Stomach (tissue), 9 donors: ENCODE results near the gene SET. TPM values are rescaled to one million over a fixed set of nuclear protein-coding genes. Genes with fewer than 3 reads are reported as not detected.

ENCODE experiments used
- DNase-seq, 2 donors: peaks; one replicate each; pipeline versions ENCODE4 v3.0.0 to v3.0.0-alpha.2; 2013 to 2019
- H3K27ac ChIP-seq, 5 donors: fragments of 200-600 bp in 4 of 5; sonication (generic) in 4 of 5; one replicate each; pipeline ENCODE4 v1.5.1; 2013 to 2019; ENCODE audit warnings: mild to moderate bottlenecking in 1 of 5, moderate library complexity in 1 of 5
- H3K27me3 ChIP-seq, 3 donors: fragments of 200-600 bp; sonication (generic); one replicate each; pipeline ENCODE4 v1.5.1; 2017 to 2019; ENCODE audit warnings: mixed run types in 1 of 3
- H3K36me3 ChIP-seq, 4 donors: fragments of 200-600 bp; sonication (generic); 1 replicate in 3 of 4; 2 replicates in 1 of 4; pipeline ENCODE4 v1.5.1; 2016 to 2019
- H3K4me1 ChIP-seq, 4 donors: fragments of 200-600 bp; sonication (generic); one replicate each; pipeline ENCODE4 v1.5.1; 2016 to 2019
- H3K4me3 ChIP-seq, 4 donors: fragments of 200-600 bp; sonication (generic) in 3 of 4; one replicate each; pipeline ENCODE4 v1.5.1; 2016 to 2019; ENCODE audit warnings: mild to moderate bottlenecking in 1 of 4
- H3K9me3 ChIP-seq, 4 donors: fragments of 200-600 bp; sonication (generic); one replicate each; pipeline ENCODE4 v1.5.1; 2016 to 2019
- CTCF ChIP-seq, 7 experiments: fragments of 450-650 bp in 4 of 7; fragments of 200-600 bp in 3 of 7; sonication (generic) in 3 of 7; IDR thresholded peaks; one replicate each; pipeline ENCODE4 v1.5.1; 2016 to 2019; ENCODE audit warnings: antibody characterized with exemption in 7 of 7, control low read depth in 2 of 7, mild to moderate bottlenecking in 1 of 7
- EP300 ChIP-seq: sonication (generic); formaldehyde crosslinking; IDR thresholded peaks from one replicate; pipeline ENCODE4 v1.6.1; 2017; ENCODE audit warnings: antibody characterized with exemption
- POLR2A ChIP-seq, 4 donors: fragments of 450-650 bp; IDR thresholded peaks; one replicate each; pipeline ENCODE4 v1.6.1; 2016; ENCODE audit warnings: antibody characterized with exemption in 4 of 4, control low read depth in 2 of 4, mild to moderate bottlenecking in 1 of 4, moderate library complexity in 1 of 4
- POLR2AphosphoS5 ChIP-seq, 3 donors: sonication (generic); formaldehyde crosslinking; IDR thresholded peaks; one replicate each; pipeline ENCODE4 v1.6.1; 2016; ENCODE audit warnings: antibody characterized with exemption in 3 of 3
- WGBS, 5 donors: extraction: QIAGEN DNeasy Blood & Tissue Kit in 3 of 5; methylation state at CpG; one replicate each; pipeline versions ENCODE4 v1.1.5 to v1.1.7; 2013 to 2018; 5-methylcytosine and 5-hydroxymethylcytosine counted together
- intact Hi-C: fragments of 100-400 bp; cut with DNase I; formaldehyde crosslinking; loops from one replicate; pipeline ENCODE4 v1.15.1; 2023; ENCODE audit warnings: low total_unique reads
- polyA plus RNA-seq, 3 donors: library from polyadenylated mRNA; stranded (reverse); fragments of 200-250 nt; gene quantifications; one replicate each; pipeline ENCODE4 v1.2.3, GENCODE V29; 2013
- total RNA-seq, 5 donors: library from RNA; depleted of rRNA; stranded (reverse); fragments of >200 nt; gene quantifications; one replicate each; pipeline versions ENCODE4 v1.1.0 to v1.2.3, GENCODE V29; 2014 to 2016
- donor health status: healthy with polysubstance abuse.
- donor health status: Bipolar disorder and iron deficiency.
- donor health status: healthy.

SET gene
- total and polyA plus RNA-seq, 8 donors = 49.0 to 489 (median 117) TPM

DNA sequence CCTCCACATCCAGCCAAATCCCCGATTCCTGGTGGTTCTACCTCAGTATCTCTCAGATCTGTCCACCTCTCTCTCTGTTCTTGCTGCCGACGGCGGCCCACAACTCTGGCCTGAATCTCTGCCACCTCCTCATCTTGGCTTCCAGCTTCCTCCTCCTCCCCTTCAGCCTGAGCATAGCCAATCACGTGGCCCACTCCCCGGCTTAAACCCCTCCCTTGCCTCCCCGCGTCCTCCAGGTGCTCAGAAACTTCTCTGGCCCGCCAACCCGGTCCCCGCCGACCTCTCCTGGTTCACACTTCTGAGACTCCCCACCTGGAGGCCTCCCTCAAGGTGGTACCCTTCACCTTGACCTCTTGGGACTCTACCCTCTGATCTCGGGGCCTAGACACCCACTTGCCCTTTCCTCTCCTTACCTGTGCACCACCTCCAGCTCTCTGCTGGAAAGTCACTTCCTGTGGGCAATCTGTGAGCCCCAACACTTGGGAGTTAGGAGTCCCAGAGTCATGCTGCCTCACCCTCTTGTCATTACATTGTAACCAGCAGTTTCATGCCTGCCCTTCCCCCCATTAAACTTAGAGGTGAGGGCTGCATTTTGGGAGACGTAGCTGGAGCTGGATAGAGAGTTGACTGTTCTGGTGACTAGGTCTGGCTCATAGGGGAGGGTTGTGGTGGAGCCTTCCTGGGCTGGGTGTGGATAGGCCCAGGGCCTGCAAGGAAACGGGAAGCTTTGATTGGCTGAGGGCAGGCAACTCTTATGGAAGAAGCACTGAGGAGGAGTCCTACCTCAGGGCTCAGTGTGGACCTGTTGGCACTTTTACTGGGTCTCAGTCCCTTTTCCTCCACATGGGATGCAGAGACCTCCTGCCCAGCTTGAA, 4.5 kb upstream of the SET start:
- WGBS, 5 donors = 3 to 9% (median 5%) methylated on average over 15 of the region's 15 CpGs
- DNase-seq = peak; percentile 92 to 95
- peak overlapping the region; percentile 82 to 94 (median 93) for H3K27ac ChIP-seq
- H3K27me3 ChIP-seq = no peaks in the 10 kb centered on the region
- peak overlapping the region; percentile 49 to 65 (median 62) for H3K4me3 ChIP-seq
- intact Hi-C loops = no loop called here
- H3K36me3 ChIP-seq = no peaks in the 10 kb centered on the region
- peaks cover 25 to 64% (median 50%) of the 10 kb centered on the region in 4 donors for H3K4me1 ChIP-seq
- H3K9me3 ChIP-seq = no peaks in the 10 kb centered on the region
- TF ChIP-seq POLR2A (IDR thresholded peaks at IDR 0.05) (peak in 3 of 4 donors; percentile 65 to 87 (median 71)), POLR2AphosphoS5 (IDR thresholded peaks at IDR 0.05) (peak in 2 of 3 donors; percentile 86 to 88), CTCF (IDR thresholded peaks at IDR 0.05) (no peak)

- Histone ChIP-seq H3K9me3 (no peaks in the 10 kb centered on the region), H3K36me3 (peaks cover 0 to 1% (median 0%) of the 10 kb centered on the region in 4 donors), H3K4me3 (peak overlapping the region in 3 of 4 donors; percentile 23 to 63 (median 62)), H3K27ac (peak overlapping the region; percentile 82 to 94 (median 93)), H3K4me1 (peaks cover 31 to 72% (median 58%) of the 10 kb centered on the region in 4 donors), H3K27me3 (no peaks in the 10 kb centered on the region)
- intact Hi-C loops = no loop called here
- WGBS, 5 donors = 56 to 67% (median 62%) methylated on average over 17 of the region's 17 CpGs
- TF ChIP-seq POLR2AphosphoS5 (IDR thresholded peaks at IDR 0.05) (no peak), CTCF (IDR thresholded peaks at IDR 0.05) (no peak), POLR2A (IDR thresholded peaks at IDR 0.05) (no peak), EP300 (no peak)
- peak; percentile 54 to 80 for DNase-seq
These were observed 3.2 kb upstream of the SET start for GRCh38 chr9:128685636-128686489.

DNA sequence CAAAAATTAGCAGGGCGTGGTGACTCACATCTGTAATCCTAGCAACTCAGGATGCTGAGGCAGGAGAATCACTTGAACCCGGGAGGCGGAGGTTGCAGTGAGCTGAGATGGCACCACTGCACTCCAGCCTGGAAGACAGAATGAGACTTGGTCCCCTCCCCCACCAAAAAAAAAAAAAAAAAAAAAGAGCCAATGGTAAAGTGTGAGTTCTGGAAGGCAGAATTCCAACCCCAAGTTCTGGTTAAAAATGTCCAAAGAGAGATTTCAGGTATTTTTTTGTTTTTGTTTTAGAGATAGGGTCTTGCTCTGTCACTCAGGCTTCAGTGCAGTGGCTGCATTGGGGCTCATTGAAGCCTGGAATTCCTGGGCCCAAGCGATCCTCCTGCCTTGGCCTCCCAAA, 1.6 kb upstream of the SET start:
- intact Hi-C loops = no loop called here
- WGBS, 5 donors = 93 to 100% (median 96%) methylated on average over 4 of the region's 4 CpGs
- H3K27ac ChIP-seq = peak overlapping the region in 3 of 5 donors; percentile 88 to 99 (median 95)
- H3K9me3 ChIP-seq = no peaks in the 10 kb centered on the region
- no peak overlapping the region for H3K4me3 ChIP-seq
- H3K4me1 ChIP-seq = peaks cover 37 to 80% (median 64%) of the 10 kb centered on the region in 4 donors
- H3K36me3 ChIP-seq = peaks cover 10 to 17% (median 14%) of the 10 kb centered on the region in 4 donors
- no peak for DNase-seq
- no peak for TF ChIP-seq POLR2A (IDR thresholded peaks at IDR 0.05)
- no peak for TF ChIP-seq POLR2AphosphoS5 (IDR thresholded peaks at IDR 0.05)
- no peak for TF ChIP-seq CTCF (IDR thresholded peaks at IDR 0.05)
- TF ChIP-seq EP300 = no peak
- H3K27me3 ChIP-seq = no peaks in the 10 kb centered on the region

- Histone ChIP-seq H3K27ac (peak overlapping the region; percentile 88 to 99 (median 98)), H3K9me3 (no peaks in the 10 kb centered on the region), H3K4me1 (peaks cover 32 to 62% (median 55%) of the 10 kb centered on the region in 4 donors)
These were observed 312 bp downstream of the SET start for GRCh38 chr9:128689293-128689774.

More at GRCh38 chr9:128689293-128689774, 312 bp downstream of the SET start:
- DNase-seq = peak in 1 of 2 donors; percentile 57
- peak overlapping the region; percentile 86 to 99 (median 94) for H3K4me3 ChIP-seq
- no peak for TF ChIP-seq EP300
- TF ChIP-seq POLR2A (IDR thresholded peaks at IDR 0.05) = no peak
- no peak for TF ChIP-seq CTCF (IDR thresholded peaks at IDR 0.05)
- peaks cover 26 to 36% (median 33%) of the 10 kb centered on the region in 4 donors for H3K36me3 ChIP-seq
- WGBS, 5 donors = 0 to 1% (median 0%) methylated on average over 24 to 79 of the region's 80 CpGs
- intact Hi-C loops = no loop called here
- no peaks in the 10 kb centered on the region for H3K27me3 ChIP-seq
